MCF 10A (cell line): ENCODE results near the gene TSHB. TPM values are rescaled to one million over a fixed set of nuclear protein-coding genes. Genes with fewer than 3 reads are reported as not detected.

Experiments used
- BruUV-seq: library from RNA; stranded (reverse); fragments of 400-500 nt; replicated peaks from 2 replicates; lab custom pipeline; 2021; lab: Mats Ljungman, UMichigan
- CTCF ChIA-PET: fragments of 300-600 bp; sonication (Branson Sonifier 250); formaldehyde crosslinking; extraction: SDS; loops from one replicate; lab custom pipeline; 2021; ENCODE audit warnings: antibody characterized with exemption, inconsistent platforms; lab: Yijun Ruan, JAX
- POLR2A ChIA-PET: fragments of 300-600, 350-650 bp; sonication (Branson Sonifier 250); formaldehyde crosslinking; extraction: SDS; loops from one replicate; lab custom pipeline; 2020; ENCODE audit warnings: antibody characterized with exemption, inconsistent platforms; lab: Yijun Ruan, JAX
- DNase-seq: peaks from one replicate; pipeline ENCODE4 v3.0.0-alpha.2; 2018; ENCODE audit not compliant: unreplicated experiment
- H3K27ac Mint-ChIP-seq: one replicate; pipeline ENCODE4 v1.8.0; 2022; ENCODE audit warnings: mild to moderate bottlenecking, low read depth, mixed read lengths; ENCODE audit not compliant: unreplicated experiment
- H3K27me3 Mint-ChIP-seq: one replicate; pipeline ENCODE4 v1.8.0; 2022; ENCODE audit warnings: mixed read lengths; ENCODE audit not compliant: insufficient read depth, unreplicated experiment
- H3K36me3 Mint-ChIP-seq: one replicate; pipeline ENCODE4 v1.8.0; 2022; ENCODE audit warnings: mild to moderate bottlenecking, moderate library complexity, mixed read lengths; ENCODE audit not compliant: insufficient read depth, unreplicated experiment
- H3K4me1 Mint-ChIP-seq: one replicate; pipeline ENCODE4 v1.8.0; 2022; ENCODE audit warnings: mixed read lengths; ENCODE audit not compliant: insufficient read depth, unreplicated experiment
- H3K4me3 Mint-ChIP-seq: one replicate; pipeline ENCODE4 v1.8.0; 2022; ENCODE audit warnings: mild to moderate bottlenecking, moderate library complexity, mixed read lengths; ENCODE audit not compliant: unreplicated experiment
- H3K9me3 Mint-ChIP-seq: one replicate; pipeline ENCODE4 v1.8.0; 2022; ENCODE audit warnings: mixed read lengths; ENCODE audit not compliant: unreplicated experiment
- intact Hi-C: fragments of 100-400 bp; cut with micrococcal nuclease; formaldehyde crosslinking; loops from 2 replicates; pipeline ENCODE4 v1.14.1; 2022
- total RNA-seq: library from RNA; stranded (reverse); gene quantifications from 2 replicates; pipeline ENCODE4 v1.2.3, GENCODE V29; 2022
- TF ChIP-seq, protein P1 (sequence below): fragments of 200-600 bp; IDR thresholded peaks from one replicate; pipeline ENCODE4 v1.8.0; 2022; ENCODE audit warnings: antibody characterized with exemption, mild to moderate bottlenecking; ENCODE audit not compliant: unreplicated experiment

The TSHB gene
- total RNA-seq, 1 experiment from 2014 or later = not detected

DNA sequence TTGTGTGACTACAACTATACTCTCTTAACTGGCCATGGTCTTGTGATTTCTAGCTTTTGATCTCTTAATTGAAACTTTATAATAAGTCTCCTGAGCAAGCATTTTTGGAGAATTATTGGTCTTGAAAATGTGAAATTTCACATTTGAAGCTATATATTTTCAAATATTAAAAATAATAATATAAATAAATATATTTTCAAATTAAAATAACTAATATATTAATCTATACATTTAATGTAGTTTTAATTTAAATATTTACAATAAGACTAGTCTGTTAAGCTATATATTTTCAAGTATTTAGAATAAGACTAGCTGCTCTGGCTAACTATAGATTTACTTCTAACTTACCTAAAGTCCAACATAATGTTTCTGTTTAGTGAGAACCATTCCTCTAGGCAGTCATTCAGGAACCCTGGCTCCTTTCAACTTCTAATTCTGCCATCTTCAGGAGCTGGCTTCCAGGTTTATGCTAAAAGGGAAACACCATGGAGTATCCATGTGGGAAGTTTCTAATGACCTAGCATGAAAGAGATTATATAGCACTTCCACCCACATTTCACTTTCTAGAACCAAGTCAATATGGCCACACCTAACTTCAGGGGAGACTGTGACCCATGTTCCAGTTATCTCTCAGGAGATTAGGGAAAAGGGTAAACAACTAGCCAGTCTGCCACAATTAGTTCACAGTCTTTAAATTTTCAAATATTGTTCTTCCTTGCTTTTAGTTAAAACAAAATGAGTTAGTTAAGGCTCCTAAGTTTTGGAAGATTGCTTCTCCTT lies 31.9 kb upstream of the TSHB start:
- no peaks in the 10 kb centered on the region for H3K36me3 Mint-ChIP-seq
- no peaks in the 10 kb centered on the region for H3K4me1 Mint-ChIP-seq
- intact Hi-C loops = no loop called here
- H3K4me3 Mint-ChIP-seq = no peak overlapping the region
- H3K9me3 Mint-ChIP-seq = no peaks in the 10 kb centered on the region
- DNase-seq = no peak
- BruUV-seq = no TSS peak
- CTCF ChIA-PET = interaction anchor here (1.0 kb wide), 1 partner anchor 12 kb away, joined by 3 read pairs; no protein-coding TSS in a partner anchor
- POLR2A ChIA-PET = interaction anchor here (1.2 kb wide), 1 partner anchor 10 kb away, joined by 5 read pairs; no protein-coding TSS in a partner anchor
- no peak overlapping the region for H3K27ac Mint-ChIP-seq
- peaks cover 19% of the 10 kb centered on the region for H3K27me3 Mint-ChIP-seq
- TF ChIP-seq, protein P1, sequence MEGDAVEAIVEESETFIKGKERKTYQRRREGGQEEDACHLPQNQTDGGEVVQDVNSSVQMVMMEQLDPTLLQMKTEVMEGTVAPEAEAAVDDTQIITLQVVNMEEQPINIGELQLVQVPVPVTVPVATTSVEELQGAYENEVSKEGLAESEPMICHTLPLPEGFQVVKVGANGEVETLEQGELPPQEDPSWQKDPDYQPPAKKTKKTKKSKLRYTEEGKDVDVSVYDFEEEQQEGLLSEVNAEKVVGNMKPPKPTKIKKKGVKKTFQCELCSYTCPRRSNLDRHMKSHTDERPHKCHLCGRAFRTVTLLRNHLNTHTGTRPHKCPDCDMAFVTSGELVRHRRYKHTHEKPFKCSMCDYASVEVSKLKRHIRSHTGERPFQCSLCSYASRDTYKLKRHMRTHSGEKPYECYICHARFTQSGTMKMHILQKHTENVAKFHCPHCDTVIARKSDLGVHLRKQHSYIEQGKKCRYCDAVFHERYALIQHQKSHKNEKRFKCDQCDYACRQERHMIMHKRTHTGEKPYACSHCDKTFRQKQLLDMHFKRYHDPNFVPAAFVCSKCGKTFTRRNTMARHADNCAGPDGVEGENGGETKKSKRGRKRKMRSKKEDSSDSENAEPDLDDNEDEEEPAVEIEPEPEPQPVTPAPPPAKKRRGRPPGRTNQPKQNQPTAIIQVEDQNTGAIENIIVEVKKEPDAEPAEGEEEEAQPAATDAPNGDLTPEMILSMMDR = no peak

DNA sequence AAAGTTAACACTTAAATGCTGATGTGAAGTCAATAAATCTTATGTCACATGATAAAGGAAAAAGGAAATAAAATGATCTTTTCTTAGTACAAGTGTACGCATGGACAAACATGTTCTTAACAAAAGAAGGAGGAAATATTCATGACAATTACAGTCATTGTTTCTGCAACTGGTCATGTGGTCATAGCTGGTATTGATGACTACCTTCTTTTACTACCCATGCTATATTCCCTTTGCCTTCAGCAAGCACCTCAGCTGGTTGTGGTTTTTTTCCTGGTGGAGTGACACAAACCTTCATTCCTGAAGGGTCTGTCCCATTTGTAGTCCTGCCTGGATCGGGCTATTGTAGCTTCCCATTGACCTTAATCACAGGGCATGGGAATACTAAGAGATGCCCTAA lies 23.4 kb upstream of the TSHB start:
- H3K27ac Mint-ChIP-seq = no peak overlapping the region
- peaks cover 30% of the 10 kb centered on the region for H3K27me3 Mint-ChIP-seq
- ChIA-PET CTCF (interaction anchor here (0.7 kb wide), 1 partner anchor 23 kb away, joined by 3 read pairs; no protein-coding TSS in a partner anchor), POLR2A (no interaction called here)
- TF ChIP-seq, protein P1 = no peak
- DNase-seq = no peak
- intact Hi-C loops = no loop called here
- no TSS peak for BruUV-seq
- no peaks in the 10 kb centered on the region for H3K4me1 Mint-ChIP-seq
- no peaks in the 10 kb centered on the region for H3K9me3 Mint-ChIP-seq
- no peaks in the 10 kb centered on the region for H3K36me3 Mint-ChIP-seq
- no peak overlapping the region for H3K4me3 Mint-ChIP-seq

DNA sequence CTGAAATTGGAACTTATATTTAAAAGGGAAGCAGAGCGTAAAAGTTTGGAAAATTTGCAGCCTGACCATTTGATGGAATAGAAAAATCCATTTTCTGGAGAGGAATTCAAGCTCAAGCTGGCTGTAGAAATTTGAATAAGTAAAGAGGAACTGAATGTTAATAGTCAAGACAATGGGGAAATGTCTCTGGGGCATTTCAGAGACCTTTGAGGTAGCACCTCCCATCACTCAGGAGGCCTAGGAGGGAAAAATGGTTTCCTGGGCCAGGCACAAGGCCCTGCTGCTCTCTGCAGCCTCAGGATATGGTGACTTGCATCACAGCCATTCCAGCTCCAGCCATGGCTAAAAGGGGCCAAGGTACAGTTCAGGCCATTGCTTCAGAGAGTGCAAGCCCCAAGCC lies 17.6 kb upstream of the TSHB start:
- intact Hi-C loops = no loop called here
- no peak overlapping the region for H3K27ac Mint-ChIP-seq
- DNase-seq = no peak
- no TSS peak for BruUV-seq
- no peaks in the 10 kb centered on the region for H3K36me3 Mint-ChIP-seq
- no peaks in the 10 kb centered on the region for H3K9me3 Mint-ChIP-seq
- no peaks in the 10 kb centered on the region for H3K4me1 Mint-ChIP-seq
- POLR2A ChIA-PET = no interaction called here
- TF ChIP-seq, protein P1 = no peak
- H3K4me3 Mint-ChIP-seq = no peak overlapping the region
- no peaks in the 10 kb centered on the region for H3K27me3 Mint-ChIP-seq
- CTCF ChIA-PET = no interaction called here

- no peak for DNase-seq
- TF ChIP-seq, protein P1 = no peak
- Mint-ChIP-seq H3K9me3 (no peaks in the 10 kb centered on the region), H3K36me3 (no peaks in the 10 kb centered on the region), H3K4me1 (no peaks in the 10 kb centered on the region), H3K27me3 (no peaks in the 10 kb centered on the region), H3K4me3 (no peak overlapping the region), H3K27ac (no peak overlapping the region)
- ChIA-PET POLR2A (no interaction called here), CTCF (no interaction called here)
- intact Hi-C loops = no loop called here
- BruUV-seq = no TSS peak
Observed at GRCh38 chr1:115012434-115012833, 17.2 kb upstream of the TSHB start.
